Mesendoderm (in vitro differentiated cells): ENCODE results near the gene BCAR3.

ENCODE experiments used
- DNase-seq: peaks from one replicate; pipeline ENCODE4 v3.0.0; 2013
- H2AK5ac ChIP-seq: 2 replicates; pipeline ENCODE4 v1.6.1; 2013; ENCODE audit warnings: low read length, inconsistent platforms
- H2BK120ac ChIP-seq: 2 replicates; pipeline ENCODE4 v1.6.1; 2013; ENCODE audit warnings: low read depth, mild to moderate bottlenecking, low read length, moderate library complexity, mixed read lengths
- H2BK15ac ChIP-seq: replicated peaks from 2 replicates; pipeline ENCODE4 v1.6.1; 2013; ENCODE audit warnings: low read depth, mild to moderate bottlenecking, moderate library complexity
- H2BK5ac ChIP-seq: 2 replicates; pipeline ENCODE4 v1.6.1; 2013; ENCODE audit warnings: low read length, inconsistent platforms
- H3K18ac ChIP-seq: 2 replicates; pipeline ENCODE4 v1.6.1; 2013; ENCODE audit warnings: mild to moderate bottlenecking, low read length, mixed read lengths
- H3K23ac ChIP-seq: one replicate; pipeline ENCODE4 v1.6.1; 2013; ENCODE audit warnings: low read length
- H3K27ac ChIP-seq: 2 replicates; pipeline ENCODE4 v1.5.1; 2013; ENCODE audit warnings: low read depth, mild to moderate bottlenecking, inconsistent platforms, low read length, moderate library complexity
- H3K27me3 ChIP-seq: 2 replicates; pipeline ENCODE4 v1.6.1; 2013; ENCODE audit warnings: low read length, control low read depth, mild to moderate bottlenecking, inconsistent platforms; ENCODE audit not compliant: insufficient read depth, poor library complexity
- H3K36me3 ChIP-seq: 2 replicates; pipeline ENCODE4 v1.6.1; 2013; ENCODE audit warnings: low read length, inconsistent platforms; ENCODE audit not compliant: control insufficient read depth, insufficient read depth
- H3K4ac ChIP-seq: one replicate; pipeline ENCODE4 v1.6.1; 2013; ENCODE audit warnings: low read depth, mild to moderate bottlenecking, low read length, moderate library complexity
- H3K4me1 ChIP-seq: 2 replicates; pipeline ENCODE4 v1.6.1; 2013; ENCODE audit warnings: low read depth, low read length, inconsistent platforms; ENCODE audit not compliant: control insufficient read depth
- H3K4me2 ChIP-seq: 2 replicates; pipeline ENCODE4 v1.6.1; 2013; ENCODE audit warnings: low read length
- H3K4me3 ChIP-seq: 2 replicates; pipeline ENCODE4 v1.5.1; 2013; ENCODE audit warnings: mild to moderate bottlenecking, low read length
- H3K56ac ChIP-seq: one replicate; pipeline ENCODE4 v1.6.1; 2013; ENCODE audit warnings: low read length
- H3K79me1 ChIP-seq: 2 replicates; pipeline ENCODE4 v1.6.1; 2013; ENCODE audit warnings: low read length, inconsistent platforms
- H3K79me2 ChIP-seq: 2 replicates; pipeline ENCODE4 v1.6.1; 2013; ENCODE audit warnings: mild to moderate bottlenecking, low read length; ENCODE audit not compliant: control insufficient read depth, insufficient read depth
- H3K9ac ChIP-seq: 2 replicates; pipeline ENCODE4 v1.6.1; 2013; ENCODE audit warnings: low read length, inconsistent platforms
- H4K5ac ChIP-seq: one replicate; pipeline ENCODE4 v1.6.1; 2013; ENCODE audit warnings: low read length
- H4K8ac ChIP-seq: one replicate; pipeline ENCODE4 v1.6.1; 2013; ENCODE audit warnings: low read depth, mild to moderate bottlenecking, control low read depth, low read length, moderate library complexity
- WGBS: extraction: QIAGEN DNeasy Blood & Tissue Kit; methylation state at CpG from one replicate; pipeline ENCODE4 v1.1.7; 2013; ENCODE audit warnings: low lambda C conversion rate, missing lambda C conversion rate; ENCODE audit not compliant: insufficient coverage; ENCODE audit errors: extremely low coverage; 5-methylcytosine and 5-hydroxymethylcytosine counted together

BCAR3 gene

DNA sequence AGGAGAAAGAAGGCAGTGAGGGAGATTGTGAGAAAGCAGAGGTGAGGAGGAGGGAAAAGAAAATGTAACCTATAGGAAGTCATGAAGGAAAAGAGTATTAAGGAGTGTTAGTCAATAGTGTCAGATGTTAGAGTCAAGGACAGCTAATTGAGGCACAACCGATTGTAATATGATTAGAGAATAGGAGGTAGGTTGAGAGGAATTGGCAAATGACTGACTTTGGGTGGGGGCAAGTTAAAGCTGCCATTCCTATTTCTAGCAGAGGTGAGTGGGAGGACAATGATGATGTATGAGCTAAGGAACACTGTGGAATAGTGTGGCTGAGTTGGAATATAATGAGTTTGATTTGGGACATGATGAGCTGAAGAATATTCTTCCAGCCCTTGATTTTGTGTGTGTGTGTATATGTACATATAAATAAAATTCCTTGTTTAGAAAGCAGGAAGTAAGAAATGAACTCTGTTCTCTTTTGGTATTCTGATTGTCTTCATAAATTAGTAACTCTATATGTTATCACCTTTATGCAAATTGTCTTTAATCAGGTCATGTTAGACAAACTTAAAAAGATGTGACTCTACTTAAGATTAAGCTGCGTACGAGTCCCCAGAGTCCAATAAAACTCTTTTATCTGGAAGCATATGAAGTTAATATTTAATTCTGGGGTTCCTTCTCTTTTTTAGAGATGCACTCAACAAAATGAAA lies 135.3 kb downstream of the BCAR3 start:
- no peak overlapping the region for H2AK5ac ChIP-seq
- DNase-seq = no peak
- no peak overlapping the region for H2BK120ac ChIP-seq
- no peak overlapping the region for H3K56ac ChIP-seq
- no peak overlapping the region for H3K18ac ChIP-seq
- no peaks in the 10 kb centered on the region for H3K4me1 ChIP-seq
- no peak overlapping the region for H3K23ac ChIP-seq
- no peak overlapping the region for H3K4me3 ChIP-seq
- H3K79me2 ChIP-seq = no peaks in the 10 kb centered on the region
- no peak overlapping the region for H3K9ac ChIP-seq
- no peak overlapping the region for H3K4me2 ChIP-seq
- H3K79me1 ChIP-seq = no peaks in the 10 kb centered on the region
- WGBS = 100% methylated on average over 1 of the region's 3 CpGs
- H3K4ac ChIP-seq = no peak overlapping the region
- H3K36me3 ChIP-seq = peaks cover 3% of the 10 kb centered on the region
- H2BK5ac ChIP-seq = no peak overlapping the region
- no peaks in the 10 kb centered on the region for H3K27me3 ChIP-seq
- no peak overlapping the region for H3K27ac ChIP-seq
- no peak overlapping the region for H2BK15ac ChIP-seq
- no peak overlapping the region for H4K5ac ChIP-seq
- H4K8ac ChIP-seq = no peak overlapping the region

DNA sequence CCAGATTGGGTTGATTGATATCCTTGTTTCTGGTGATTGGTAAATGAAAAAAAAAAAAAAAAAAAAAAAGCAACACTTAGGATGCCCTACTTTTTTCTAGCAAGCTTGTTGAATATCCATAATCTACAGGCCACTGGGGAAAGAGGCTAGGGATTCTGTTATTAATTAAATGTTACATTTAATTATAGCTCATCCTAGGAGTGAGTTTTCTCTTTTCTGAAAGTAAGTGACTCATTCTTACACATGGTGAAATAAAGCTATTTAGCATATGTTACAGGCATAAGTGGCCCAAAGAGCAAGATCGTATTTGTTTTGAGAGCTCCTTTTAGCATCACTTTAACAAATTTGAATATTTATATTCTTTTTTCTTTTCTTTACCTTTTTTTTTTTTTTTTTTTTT lies 139.2 kb downstream of the BCAR3 start:
- no peak overlapping the region for H2BK15ac ChIP-seq
- no CpG with 5 or more reads among the region's 1 CpG for WGBS
- no peaks in the 10 kb centered on the region for H3K27me3 ChIP-seq
- no peak overlapping the region for H3K56ac ChIP-seq
- DNase-seq = no peak
- H3K4me3 ChIP-seq = no peak overlapping the region
- no peak overlapping the region for H2BK120ac ChIP-seq
- no peak overlapping the region for H3K9ac ChIP-seq
- H3K27ac ChIP-seq = no peak overlapping the region
- no peaks in the 10 kb centered on the region for H3K36me3 ChIP-seq
- no peak overlapping the region for H4K5ac ChIP-seq
- no peak overlapping the region for H3K23ac ChIP-seq
- no peaks in the 10 kb centered on the region for H3K79me2 ChIP-seq
- no peak overlapping the region for H2AK5ac ChIP-seq
- no peak overlapping the region for H3K4me2 ChIP-seq
- H3K18ac ChIP-seq = no peak overlapping the region
- H3K4ac ChIP-seq = no peak overlapping the region
- no peak overlapping the region for H4K8ac ChIP-seq
- H3K79me1 ChIP-seq = no peaks in the 10 kb centered on the region
- H3K4me1 ChIP-seq = no peaks in the 10 kb centered on the region
- no peak overlapping the region for H2BK5ac ChIP-seq

DNA sequence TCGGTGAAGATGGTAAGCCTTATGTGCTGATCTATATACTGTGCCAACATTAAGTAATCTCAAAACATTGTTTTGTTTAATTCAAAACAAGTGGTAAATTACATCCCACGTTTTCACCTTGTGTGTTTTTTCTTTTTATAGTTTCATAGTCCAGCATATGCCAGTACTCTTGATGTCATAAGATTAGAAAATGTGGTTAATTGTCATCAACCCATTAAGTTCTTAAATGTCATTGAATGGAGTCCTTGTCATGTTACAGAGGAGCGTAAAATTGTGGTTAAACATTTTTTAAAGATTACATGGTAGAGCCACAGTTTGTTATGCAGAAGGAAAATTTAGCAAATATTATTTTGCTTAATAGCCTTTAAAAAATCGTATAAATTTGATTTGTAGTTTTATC lies 140.6 kb downstream of the BCAR3 start:
- H2BK120ac ChIP-seq = no peak overlapping the region
- no peak overlapping the region for H4K5ac ChIP-seq
- no peak overlapping the region for H3K18ac ChIP-seq
- H3K4me1 ChIP-seq = no peaks in the 10 kb centered on the region
- H2BK5ac ChIP-seq = no peak overlapping the region
- WGBS = no CpG with 5 or more reads among the region's 4 CpGs
- H2AK5ac ChIP-seq = no peak overlapping the region
- H3K4ac ChIP-seq = no peak overlapping the region
- no peak overlapping the region for H3K56ac ChIP-seq
- no peak overlapping the region for H3K4me3 ChIP-seq
- H3K27ac ChIP-seq = no peak overlapping the region
- no peak for DNase-seq
- H3K4me2 ChIP-seq = no peak overlapping the region
- no peaks in the 10 kb centered on the region for H3K79me1 ChIP-seq
- H4K8ac ChIP-seq = no peak overlapping the region
- no peak overlapping the region for H3K9ac ChIP-seq
- no peak overlapping the region for H3K23ac ChIP-seq
- H2BK15ac ChIP-seq = no peak overlapping the region
- no peaks in the 10 kb centered on the region for H3K27me3 ChIP-seq
- no peaks in the 10 kb centered on the region for H3K79me2 ChIP-seq
- H3K36me3 ChIP-seq = no peaks in the 10 kb centered on the region

DNA sequence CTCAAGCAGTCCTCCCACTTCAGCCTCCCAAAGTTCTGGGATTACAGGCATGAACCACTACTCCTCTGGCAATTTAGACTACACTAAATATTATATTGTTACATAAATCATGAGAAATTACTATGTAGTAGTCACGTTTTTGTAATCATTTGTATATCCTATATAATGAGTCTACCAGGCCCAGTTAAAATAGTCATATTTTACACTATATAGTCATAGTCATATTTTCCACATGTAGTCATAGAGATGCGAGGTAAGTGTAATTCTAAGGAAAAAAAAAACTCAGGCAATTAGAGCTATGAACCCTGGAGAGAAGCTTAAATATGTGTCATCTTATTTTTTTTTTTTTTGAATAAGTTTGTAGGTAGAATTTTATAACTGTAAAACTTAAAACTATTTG lies 143.7 kb downstream of the BCAR3 start:
- H3K36me3 ChIP-seq = no peaks in the 10 kb centered on the region
- H4K5ac ChIP-seq = no peak overlapping the region
- H3K9ac ChIP-seq = no peak overlapping the region
- H2BK15ac ChIP-seq = no peak overlapping the region
- no peak overlapping the region for H2BK120ac ChIP-seq
- no peak overlapping the region for H3K27ac ChIP-seq
- no peak overlapping the region for H3K56ac ChIP-seq
- H3K4me1 ChIP-seq = no peaks in the 10 kb centered on the region
- H3K79me1 ChIP-seq = no peaks in the 10 kb centered on the region
- H3K4ac ChIP-seq = no peak overlapping the region
- no peaks in the 10 kb centered on the region for H3K27me3 ChIP-seq
- no CpG with 5 or more reads among the region's 2 CpGs for whole genome bisulfite sequencing
- no peak overlapping the region for H3K18ac ChIP-seq
- H3K4me2 ChIP-seq = no peak overlapping the region
- H2BK5ac ChIP-seq = no peak overlapping the region
- H3K23ac ChIP-seq = no peak overlapping the region
- H3K79me2 ChIP-seq = no peaks in the 10 kb centered on the region
- no peak overlapping the region for H4K8ac ChIP-seq
- no peak overlapping the region for H3K4me3 ChIP-seq
- no peak overlapping the region for H2AK5ac ChIP-seq
- DNase-seq = no peak

DNA sequence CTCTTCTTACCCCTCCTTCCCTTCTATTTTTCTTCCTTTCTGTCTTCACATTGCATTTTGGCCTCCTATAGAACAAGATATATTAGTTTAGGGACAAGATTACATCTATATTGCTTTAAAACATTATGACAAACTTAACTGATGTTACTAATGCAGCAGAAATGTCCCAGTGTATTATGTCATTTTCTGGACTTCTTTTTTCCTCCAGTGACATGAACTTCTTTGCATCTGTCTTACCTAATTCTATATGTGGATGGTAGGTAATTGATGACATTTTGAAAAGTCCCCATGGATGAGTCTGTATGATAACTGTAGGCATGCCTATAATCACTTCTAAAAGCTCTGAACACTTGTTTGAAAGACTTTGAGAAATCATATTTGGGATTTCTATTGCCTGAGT lies 144.2 kb downstream of the BCAR3 start:
- Histone ChIP-seq H3K9ac (no peak overlapping the region), H3K4me1 (no peaks in the 10 kb centered on the region), H2AK5ac (no peak overlapping the region), H3K4me3 (no peak overlapping the region), H4K5ac (no peak overlapping the region), H3K23ac (no peak overlapping the region), H3K4ac (no peak overlapping the region), H3K79me1 (no peaks in the 10 kb centered on the region), H3K27ac (no peak overlapping the region), H3K18ac (no peak overlapping the region), H2BK5ac (no peak overlapping the region), H3K36me3 (no peaks in the 10 kb centered on the region), H3K56ac (no peak overlapping the region), H4K8ac (no peak overlapping the region), H3K4me2 (no peak overlapping the region), H3K27me3 (no peaks in the 10 kb centered on the region), H2BK120ac (no peak overlapping the region), H3K79me2 (no peaks in the 10 kb centered on the region), H2BK15ac (no peak overlapping the region)
- DNase-seq = no peak

DNA sequence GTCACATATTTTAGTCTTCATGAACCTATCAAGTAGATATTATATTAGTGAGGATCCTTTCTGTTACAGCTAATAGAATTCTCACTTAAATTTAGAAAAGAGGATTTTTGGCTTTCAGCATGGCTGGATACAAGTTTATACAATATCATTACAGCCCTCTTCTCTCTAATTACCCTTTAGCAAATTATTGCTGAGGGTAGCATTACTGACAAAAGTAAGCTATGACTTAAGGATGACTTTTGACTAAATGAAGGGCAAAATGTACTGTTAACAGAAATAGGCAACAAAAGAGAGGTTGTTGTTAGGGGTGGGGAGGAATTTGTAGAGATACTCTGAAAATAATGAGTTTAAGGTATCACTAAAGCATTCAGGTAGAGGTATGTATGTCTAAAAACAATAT lies 148.0 kb downstream of the BCAR3 start:
- peaks cover 1% of the 10 kb centered on the region for H3K36me3 ChIP-seq
- no peak overlapping the region for H3K27ac ChIP-seq

More for the DNA sequence above, 148.0 kb downstream of the BCAR3 start:
- H4K8ac ChIP-seq = no peak overlapping the region
- DNase-seq = no peak
- no peak overlapping the region for H2AK5ac ChIP-seq
- H4K5ac ChIP-seq = no peak overlapping the region
- H3K27me3 ChIP-seq = no peaks in the 10 kb centered on the region
- H3K56ac ChIP-seq = no peak overlapping the region
- H3K4me3 ChIP-seq = no peak overlapping the region
- no peaks in the 10 kb centered on the region for H3K79me2 ChIP-seq
- no peak overlapping the region for H2BK5ac ChIP-seq
- no peak overlapping the region for H2BK15ac ChIP-seq
- H3K18ac ChIP-seq = no peak overlapping the region
- H2BK120ac ChIP-seq = no peak overlapping the region
- H3K9ac ChIP-seq = no peak overlapping the region
- H3K79me1 ChIP-seq = no peaks in the 10 kb centered on the region
- H3K4me1 ChIP-seq = no peaks in the 10 kb centered on the region
- H3K23ac ChIP-seq = no peak overlapping the region
- H3K4ac ChIP-seq = no peak overlapping the region
- no peak overlapping the region for H3K4me2 ChIP-seq
